ENCODE results near the gene MARVELD3. TPM values are rescaled to one million over a fixed set of nuclear protein-coding genes. Genes with fewer than 3 reads are reported as not detected.
"Not testable (repeated sequence)": the region's sequence is repeated elsewhere in the genome, so short reads cannot be mapped to it uniquely, and the experiment has no call there.

The MARVELD3 gene
- total RNA-seq, 1 experiment from 2014 or later = 51.7 TPM

DNA sequence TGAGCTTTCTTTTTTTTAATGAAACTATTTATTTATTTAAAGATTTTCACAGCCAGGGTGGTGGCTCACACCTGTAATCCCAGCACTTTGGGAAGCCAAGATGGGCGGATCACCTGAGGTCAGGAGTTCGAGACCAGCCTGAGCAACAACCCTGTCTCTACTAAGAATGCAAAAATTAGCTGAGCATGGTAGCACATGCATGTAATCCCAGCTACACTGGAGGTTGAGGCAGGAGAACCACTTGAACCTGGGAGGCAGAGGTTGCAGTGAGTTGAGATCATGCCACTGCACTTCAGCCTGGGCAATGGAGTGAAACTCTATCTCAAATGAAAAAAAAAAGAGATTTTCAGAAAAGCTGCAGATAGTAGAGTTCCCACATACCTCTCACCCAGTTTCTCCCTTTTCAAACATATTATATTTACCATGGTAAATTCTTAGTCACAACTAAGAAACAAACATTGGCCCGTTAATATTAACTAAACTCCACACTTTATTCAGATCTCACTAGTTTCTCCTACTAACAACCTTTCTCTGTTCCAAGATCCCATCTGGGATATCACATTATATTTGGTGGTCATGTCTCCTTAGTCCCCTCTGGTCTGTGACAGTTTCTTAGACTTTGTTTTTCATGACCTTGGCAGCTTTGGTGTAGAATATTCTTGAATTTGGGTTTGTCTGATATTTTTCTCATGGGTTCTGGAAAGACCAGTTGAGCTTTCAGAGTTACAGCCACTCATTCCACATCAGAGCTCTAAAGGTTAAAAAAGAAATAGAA, 41.3 kb upstream of the MARVELD3 start:
- ChIA-PET POLR2A (no interaction called here), CTCF (interaction anchor here (1.2 to 1.3 kb wide), 2 partner anchors 20 to 26 kb away, joined by 4 read pairs; no protein-coding TSS in a partner anchor)
- no peaks in the 10 kb centered on the region for H3K36me3 Mint-ChIP-seq (ENCODE audit: insufficient read depth, unreplicated experiment)
- TF ChIP-seq, protein P1, sequence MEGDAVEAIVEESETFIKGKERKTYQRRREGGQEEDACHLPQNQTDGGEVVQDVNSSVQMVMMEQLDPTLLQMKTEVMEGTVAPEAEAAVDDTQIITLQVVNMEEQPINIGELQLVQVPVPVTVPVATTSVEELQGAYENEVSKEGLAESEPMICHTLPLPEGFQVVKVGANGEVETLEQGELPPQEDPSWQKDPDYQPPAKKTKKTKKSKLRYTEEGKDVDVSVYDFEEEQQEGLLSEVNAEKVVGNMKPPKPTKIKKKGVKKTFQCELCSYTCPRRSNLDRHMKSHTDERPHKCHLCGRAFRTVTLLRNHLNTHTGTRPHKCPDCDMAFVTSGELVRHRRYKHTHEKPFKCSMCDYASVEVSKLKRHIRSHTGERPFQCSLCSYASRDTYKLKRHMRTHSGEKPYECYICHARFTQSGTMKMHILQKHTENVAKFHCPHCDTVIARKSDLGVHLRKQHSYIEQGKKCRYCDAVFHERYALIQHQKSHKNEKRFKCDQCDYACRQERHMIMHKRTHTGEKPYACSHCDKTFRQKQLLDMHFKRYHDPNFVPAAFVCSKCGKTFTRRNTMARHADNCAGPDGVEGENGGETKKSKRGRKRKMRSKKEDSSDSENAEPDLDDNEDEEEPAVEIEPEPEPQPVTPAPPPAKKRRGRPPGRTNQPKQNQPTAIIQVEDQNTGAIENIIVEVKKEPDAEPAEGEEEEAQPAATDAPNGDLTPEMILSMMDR (IDR thresholded peaks at IDR 0.05; ENCODE audit: insufficient read depth in 1 of 2, low read depth in 1 of 2, low read length in 1 of 2, severe bottlenecking in 1 of 2, unreplicated experiment in 1 of 2) = no peak
- BruUV-seq (replicated peaks) = no TSS peak
- no peaks in the 10 kb centered on the region for H3K36me3 ChIP-seq (ENCODE audit: control insufficient read depth, insufficient read depth, low read length)
- H3K9me3 ChIP-seq = no peaks in the 10 kb centered on the region
- no peaks in the 10 kb centered on the region for H3K9me3 Mint-ChIP-seq (ENCODE audit: unreplicated experiment)
- H3K27me3 Mint-ChIP-seq (ENCODE audit: insufficient read depth, unreplicated experiment) = peaks cover 3% of the 10 kb centered on the region
- no peaks in the 10 kb centered on the region for H3K4me1 ChIP-seq
- intact Hi-C loops (cut with micrococcal nuclease; ENCODE audit: unreplicated experiment) = no loop called here
- DNase-seq = no peak
- H3K27me3 ChIP-seq (replicated peaks; ENCODE audit: control insufficient read depth, insufficient read depth, low read length) = no peaks in the 10 kb centered on the region
- no peak overlapping the region for H3K27ac Mint-ChIP-seq (ENCODE audit: unreplicated experiment)
- peaks cover 7% of the 10 kb centered on the region for H3K4me1 Mint-ChIP-seq (ENCODE audit: low read depth, unreplicated experiment)
- no peak overlapping the region for H3K4me3 Mint-ChIP-seq (ENCODE audit: unreplicated experiment)
- H3K4me3 ChIP-seq (ENCODE audit: low read depth, low read length) = no peak overlapping the region

DNA sequence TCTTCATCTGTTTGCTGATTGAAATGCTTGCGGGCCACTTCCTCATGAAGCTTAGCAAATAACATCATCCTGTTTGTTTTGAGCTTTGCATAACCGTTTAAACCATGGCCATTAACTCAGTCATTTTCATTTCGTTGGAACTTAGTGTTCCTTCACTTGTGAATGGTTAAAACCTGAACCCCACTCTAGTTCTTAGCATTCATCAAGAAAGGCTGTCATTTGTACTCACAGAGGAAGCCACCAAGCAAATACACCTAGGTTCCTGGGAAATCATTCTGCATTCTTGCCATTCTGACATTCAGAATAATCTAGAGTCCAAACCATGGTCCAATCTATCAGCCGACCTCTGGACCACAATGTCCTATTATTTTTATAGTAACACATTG, 40.7 kb upstream of the MARVELD3 start:
- TF ChIP-seq, protein P1 (IDR thresholded peaks at IDR 0.05; ENCODE audit: insufficient read depth in 1 of 2, low read depth in 1 of 2, low read length in 1 of 2, severe bottlenecking in 1 of 2, unreplicated experiment in 1 of 2) = no peak
- Mint-ChIP-seq H3K36me3 (ENCODE audit: insufficient read depth, unreplicated experiment) (no peaks in the 10 kb centered on the region), H3K4me3 (ENCODE audit: unreplicated experiment) (no peak overlapping the region), H3K27ac (ENCODE audit: unreplicated experiment) (no peak overlapping the region), H3K9me3 (ENCODE audit: unreplicated experiment) (peaks cover under 1% of the 10 kb centered on the region), H3K27me3 (ENCODE audit: insufficient read depth, unreplicated experiment) (peaks cover 3% of the 10 kb centered on the region), H3K4me1 (ENCODE audit: low read depth, unreplicated experiment) (peaks cover 7% of the 10 kb centered on the region)
- Histone ChIP-seq H3K4me3 (ENCODE audit: low read depth, low read length) (no peak overlapping the region), H3K9me3 (no peaks in the 10 kb centered on the region), H3K36me3 (ENCODE audit: control insufficient read depth, insufficient read depth, low read length) (no peaks in the 10 kb centered on the region), H3K4me1 (no peaks in the 10 kb centered on the region), H3K27me3 (replicated peaks; ENCODE audit: control insufficient read depth, insufficient read depth, low read length) (no peaks in the 10 kb centered on the region)
- ChIA-PET CTCF (interaction anchor here (1.2 to 1.3 kb wide), 2 partner anchors 20 to 26 kb away, joined by 4 read pairs; no protein-coding TSS in a partner anchor), POLR2A (no interaction called here)
- no TSS peak for BruUV-seq (replicated peaks)
- intact Hi-C loops (cut with micrococcal nuclease; ENCODE audit: unreplicated experiment) = no loop called here
- DNase-seq = no peak

DNA sequence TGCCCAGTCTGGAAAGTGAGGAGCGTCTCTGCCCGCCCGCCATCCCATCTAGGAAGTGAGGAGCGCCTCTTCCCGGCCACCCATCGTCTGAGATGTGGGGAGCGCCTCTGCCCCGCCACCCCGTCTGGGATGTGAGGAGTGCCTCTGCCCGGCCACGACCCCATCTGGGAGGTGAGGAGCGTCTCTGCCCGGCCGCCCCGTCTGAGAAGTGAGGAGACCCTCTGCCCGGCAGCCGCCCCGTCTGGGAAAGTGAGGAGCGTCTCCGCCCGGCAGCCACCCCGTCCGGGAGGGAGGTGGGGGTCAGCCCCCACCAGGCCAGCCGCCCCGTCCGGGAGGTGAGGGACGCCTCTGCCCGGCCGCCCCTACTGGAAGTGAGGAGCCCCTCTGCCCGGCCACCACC, 36.6 kb upstream of the MARVELD3 start:
- H3K4me1 ChIP-seq; POLR2A ChIA-PET; H3K36me3 ChIP-seq (ENCODE audit: control insufficient read depth, insufficient read depth, low read length); H3K27me3 Mint-ChIP-seq (ENCODE audit: insufficient read depth, unreplicated experiment); H3K4me3 Mint-ChIP-seq (ENCODE audit: unreplicated experiment); H3K4me3 ChIP-seq (ENCODE audit: low read depth, low read length); H3K36me3 Mint-ChIP-seq (ENCODE audit: insufficient read depth, unreplicated experiment); DNase-seq; CTCF ChIA-PET; H3K27me3 ChIP-seq (replicated peaks; ENCODE audit: control insufficient read depth, insufficient read depth, low read length); H3K27ac Mint-ChIP-seq (ENCODE audit: unreplicated experiment); intact Hi-C loops (cut with micrococcal nuclease; ENCODE audit: unreplicated experiment); BruUV-seq (replicated peaks); H3K9me3 ChIP-seq; H3K9me3 Mint-ChIP-seq (ENCODE audit: unreplicated experiment): not testable (repeated sequence)
- H3K4me1 Mint-ChIP-seq (ENCODE audit: low read depth, unreplicated experiment) = peaks cover 16% of the 10 kb centered on the region

DNA sequence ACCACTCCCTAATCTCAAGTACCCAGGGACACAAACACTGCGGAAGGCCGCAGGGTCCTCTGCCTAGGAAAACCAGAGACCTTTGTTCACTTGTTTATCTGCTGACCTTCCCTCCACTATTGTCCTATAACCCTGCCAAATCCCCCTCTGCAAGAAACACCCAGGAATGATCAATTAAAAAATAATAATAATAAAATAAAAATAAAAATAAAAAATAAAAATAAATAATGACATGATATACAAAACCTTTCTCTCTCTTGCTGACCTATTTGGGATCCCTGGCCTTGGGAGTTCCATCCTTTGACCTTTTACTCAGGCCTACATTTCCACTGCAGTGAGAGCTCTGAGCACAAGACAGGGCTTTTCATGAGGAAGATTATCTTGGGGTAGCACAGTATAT, 35.9 kb upstream of the MARVELD3 start:
- H3K27me3 Mint-ChIP-seq (ENCODE audit: insufficient read depth, unreplicated experiment); POLR2A ChIA-PET; intact Hi-C loops (cut with micrococcal nuclease; ENCODE audit: unreplicated experiment); BruUV-seq (replicated peaks); H3K36me3 Mint-ChIP-seq (ENCODE audit: insufficient read depth, unreplicated experiment); H3K36me3 ChIP-seq (ENCODE audit: control insufficient read depth, insufficient read depth, low read length); H3K4me3 Mint-ChIP-seq (ENCODE audit: unreplicated experiment); H3K9me3 Mint-ChIP-seq (ENCODE audit: unreplicated experiment); H3K4me3 ChIP-seq (ENCODE audit: low read depth, low read length); H3K27me3 ChIP-seq (replicated peaks; ENCODE audit: control insufficient read depth, insufficient read depth, low read length); H3K9me3 ChIP-seq; H3K27ac Mint-ChIP-seq (ENCODE audit: unreplicated experiment); CTCF ChIA-PET; DNase-seq; H3K4me1 ChIP-seq: not testable (repeated sequence)
- peaks cover 11% of the 10 kb centered on the region for H3K4me1 Mint-ChIP-seq (ENCODE audit: low read depth, unreplicated experiment)

Data from Caco-2 (cell line).